Endodermal cell (in vitro differentiated cells): ENCODE data around the gene N4BP2L2. TPM values are rescaled to one million over a fixed set of nuclear protein-coding genes. Genes with fewer than 3 reads are reported as not detected.

ENCODE experiments used
- DNase-seq: peaks from one replicate; pipeline ENCODE4 v3.0.0-alpha.2; 2017
- H3K27ac ChIP-seq: 2 replicates; pipeline ENCODE4 v1.5.1; 2013; ENCODE audit warnings: mild to moderate bottlenecking, low read depth, low read length, moderate library complexity
- H3K27me3 ChIP-seq: 2 replicates; pipeline ENCODE4 v1.6.1; 2013; ENCODE audit warnings: mild to moderate bottlenecking, low read length, moderate library complexity; ENCODE audit not compliant: insufficient read depth, control insufficient read depth, poor library complexity, severe bottlenecking
- H3K36me3 ChIP-seq: 2 replicates; pipeline ENCODE4 v1.7.0; 2013; ENCODE audit warnings: mild to moderate bottlenecking, low read length, moderate library complexity; ENCODE audit not compliant: control insufficient read depth, insufficient read depth
- H3K4me1 ChIP-seq: one replicate; pipeline ENCODE4 v1.7.0; 2013; ENCODE audit warnings: low read length; ENCODE audit not compliant: control insufficient read depth, insufficient read depth
- H3K4me3 ChIP-seq: 2 replicates; pipeline ENCODE4 v1.5.1; 2013; ENCODE audit warnings: mild to moderate bottlenecking, low read length, moderate library complexity
- H3K9ac ChIP-seq: 2 replicates; pipeline ENCODE4 v1.6.1; 2013; ENCODE audit warnings: mild to moderate bottlenecking, low read length, moderate library complexity; ENCODE audit not compliant: poor library complexity, severe bottlenecking; ENCODE audit errors: extremely low read depth
- H3K9me3 ChIP-seq: 2 replicates; pipeline ENCODE4 v1.6.1; 2013; ENCODE audit warnings: mild to moderate bottlenecking, low read length, moderate library complexity; ENCODE audit not compliant: control insufficient read depth
- H3K27ac Mint-ChIP-seq: 2 replicates; pipeline ENCODE4 v1.8.0; 2020; ENCODE audit warnings: mixed read lengths
- H3K27me3 Mint-ChIP-seq: 2 replicates; pipeline ENCODE4 v1.8.0; 2021; ENCODE audit warnings: mild to moderate bottlenecking, mixed read lengths; ENCODE audit not compliant: insufficient read depth
- H3K36me3 Mint-ChIP-seq: 2 replicates; pipeline ENCODE4 v1.8.0; 2020; ENCODE audit warnings: low read depth, mixed read lengths
- H3K4me1 Mint-ChIP-seq: 2 replicates; pipeline ENCODE4 v1.8.0; 2020; ENCODE audit warnings: mixed read lengths
- H3K4me3 Mint-ChIP-seq: 2 replicates; pipeline ENCODE4 v1.8.0; 2020; ENCODE audit warnings: mild to moderate bottlenecking, moderate library complexity, mixed read lengths
- H3K9me3 Mint-ChIP-seq: 2 replicates; pipeline ENCODE4 v1.8.0; 2020; ENCODE audit warnings: mild to moderate bottlenecking, mixed read lengths
- CTCF ChIP-seq: fragments of 200-600 bp; sonication (generic); conservative IDR thresholded peaks from 2 replicates; pipeline ENCODE4 v1.5.0; 2021; ENCODE audit warnings: antibody characterized with exemption, mild to moderate bottlenecking
- WGBS, 2 experiments: methylation state at CpG; one replicate each; pipeline versions ENCODE4 v1.1.5 to v1.1.7; 2013; ENCODE audit warnings: missing lambda C conversion rate in 2 of 2, mixed read lengths in 1 of 2; ENCODE audit not compliant: insufficient coverage in 1 of 2, insufficient read length in 1 of 2; 5-methylcytosine and 5-hydroxymethylcytosine counted together
- total RNA-seq, 2 donors: library from RNA; stranded (reverse); fragmentation: NEBNext Ultra II Directional in 1 of 2; extraction: Animal tissue kit (Norgen Biotek cat#: 25700) in 1 of 2; gene quantifications; 2 replicates in 1 of 2; 3 replicates in 1 of 2; pipeline ENCODE4 v1.2.1, GENCODE V29; 2021

The N4BP2L2 gene
- total RNA-seq, 2 donors from 2014 or later: 70.4 to 92.8 TPM

DNA sequence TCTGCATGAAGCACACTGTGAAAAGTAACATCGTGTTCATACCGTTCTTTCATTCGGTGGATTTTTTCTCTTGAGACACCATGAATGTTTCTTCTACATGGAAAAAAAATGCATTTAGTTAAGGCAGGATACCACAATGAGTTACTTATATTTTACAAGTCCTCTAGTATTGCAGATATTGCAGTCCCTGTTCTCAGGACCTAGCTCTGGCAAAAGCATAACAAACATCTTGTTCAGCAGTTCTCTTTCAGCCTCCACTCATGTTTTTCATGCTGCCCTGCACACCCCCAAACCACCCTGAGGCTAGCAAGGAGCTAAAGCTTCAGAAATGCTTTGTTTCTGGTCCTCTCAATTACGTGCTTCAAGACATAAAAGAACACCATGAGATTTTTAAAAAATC is 135.5 kb downstream of the N4BP2L2 start:
- Histone ChIP-seq H3K4me3 (no peak overlapping the region), H3K4me1 (no peaks in the 10 kb centered on the region), H3K27ac (no peak overlapping the region), H3K36me3 (peaks cover 9% of the 10 kb centered on the region), H3K9me3 (no peaks in the 10 kb centered on the region), H3K9ac (no peak overlapping the region), H3K27me3 (peaks cover 3% of the 10 kb centered on the region)
- H3K9me3 Mint-ChIP-seq: no peaks in the 10 kb centered on the region
- H3K4me3 Mint-ChIP-seq: no peak overlapping the region
- no peaks in the 10 kb centered on the region for H3K4me1 Mint-ChIP-seq
- TF ChIP-seq CTCF: no peak
- no peak overlapping the region for H3K27ac Mint-ChIP-seq
- H3K36me3 Mint-ChIP-seq: peaks cover 7% of the 10 kb centered on the region
- 82 to 87% methylated on average over 4 of the region's 4 CpGs for WGBS, 2 experiments
- no peak for DNase-seq
- H3K27me3 Mint-ChIP-seq: peaks cover under 1% of the 10 kb centered on the region

DNA sequence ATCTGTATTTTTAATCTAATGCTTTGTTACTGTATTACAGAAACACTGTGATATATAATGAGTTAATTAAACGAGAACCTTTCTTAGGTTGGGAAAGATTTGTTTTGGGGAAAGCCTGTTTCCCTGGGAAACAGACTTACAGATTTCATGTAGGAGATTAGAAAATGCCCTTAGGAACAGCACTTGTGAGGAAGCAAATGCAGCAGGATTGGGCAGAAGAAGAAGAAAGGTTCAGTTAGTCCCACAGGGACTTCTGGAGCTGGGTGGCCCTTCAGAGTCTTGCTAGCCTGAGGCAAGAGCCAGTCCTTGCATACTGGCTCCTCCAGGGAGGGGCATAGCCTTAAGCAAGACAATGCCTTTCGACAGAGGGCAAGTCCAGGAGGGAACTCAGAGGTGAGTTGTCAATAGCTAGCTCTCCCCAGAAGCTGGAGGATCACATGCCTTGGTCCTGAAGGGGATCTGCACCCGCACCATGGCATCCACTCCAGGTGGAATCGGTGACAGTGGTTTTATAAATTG is 147.4 kb downstream of the N4BP2L2 start:
- H3K4me3 Mint-ChIP-seq: no peak overlapping the region
- DNase-seq: peak; percentile 68
- Histone ChIP-seq H3K27me3 (no peaks in the 10 kb centered on the region), H3K4me1 (no peaks in the 10 kb centered on the region), H3K36me3 (no peaks in the 10 kb centered on the region), H3K4me3 (no peak overlapping the region), H3K27ac (no peak overlapping the region), H3K9me3 (no peaks in the 10 kb centered on the region), H3K9ac (no peak overlapping the region)
- no peak for TF ChIP-seq CTCF
- 42 to 67% methylated on average over 2 to 4 of the region's 4 CpGs for WGBS, 2 experiments
- H3K36me3 Mint-ChIP-seq: peaks cover 13% of the 10 kb centered on the region
- no peak overlapping the region for H3K27ac Mint-ChIP-seq
- H3K27me3 Mint-ChIP-seq: no peaks in the 10 kb centered on the region
- no peaks in the 10 kb centered on the region for H3K4me1 Mint-ChIP-seq
- H3K9me3 Mint-ChIP-seq: no peaks in the 10 kb centered on the region

DNA sequence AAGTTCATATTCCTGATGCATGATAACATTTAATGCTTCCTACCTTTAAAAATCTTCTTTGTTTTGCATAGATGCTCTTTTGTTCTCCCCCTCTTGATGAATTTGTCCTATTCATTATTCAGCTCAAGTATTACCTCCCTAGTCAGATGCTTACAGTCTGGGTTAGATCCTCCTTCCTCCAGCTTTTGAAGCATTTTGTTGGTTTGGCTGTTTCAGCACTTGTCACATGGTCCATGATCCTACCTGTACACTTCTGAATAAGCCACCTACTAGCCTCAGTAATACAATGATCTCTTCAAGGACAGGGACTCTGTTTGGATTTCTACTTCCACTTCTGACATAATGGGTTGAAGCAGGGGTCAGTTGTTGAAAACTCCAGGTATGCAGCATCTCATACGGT is 148.1 kb downstream of the N4BP2L2 start:
- WGBS, 2 experiments: 60 to 83% methylated on average over 1 of the region's 1 CpG
- H3K9me3 Mint-ChIP-seq: no peaks in the 10 kb centered on the region

More for the DNA sequence above, 148.1 kb downstream of the N4BP2L2 start:
- Histone ChIP-seq H3K9ac (no peak overlapping the region), H3K36me3 (peaks cover 2% of the 10 kb centered on the region), H3K9me3 (no peaks in the 10 kb centered on the region), H3K27me3 (no peaks in the 10 kb centered on the region), H3K27ac (no peak overlapping the region), H3K4me3 (no peak overlapping the region), H3K4me1 (no peaks in the 10 kb centered on the region)
- Mint-ChIP-seq H3K4me1 (no peaks in the 10 kb centered on the region), H3K27ac (no peak overlapping the region), H3K27me3 (no peaks in the 10 kb centered on the region), H3K4me3 (no peak overlapping the region), H3K36me3 (peaks cover 11% of the 10 kb centered on the region)
- TF ChIP-seq CTCF: no peak
- no peak for DNase-seq
